Testis (tissue), 3 donors: ENCODE results near the gene SGTB. TPM values are rescaled to one million over a fixed set of nuclear protein-coding genes. Genes with fewer than 3 reads are reported as not detected.
A peak's percentile ranks its signal among the peaks of the same experiment; 100 is the strongest.
"Not testable (repeated sequence)": the region's sequence is repeated elsewhere in the genome, so short reads cannot be mapped to it uniquely, and the experiment has no call there.

Source experiments
- DNase-seq: peaks from one replicate; pipeline ENCODE4 v3.0.0-alpha.2; 2019
- H3K27ac ChIP-seq, 2 donors: fragments of 200-600 bp; sonication (generic); one replicate each; pipeline ENCODE4 v1.5.1; 2019
- H3K27me3 ChIP-seq: fragments of 200-600 bp; sonication (generic); one replicate; pipeline ENCODE4 v1.5.1; 2019
- H3K36me3 ChIP-seq: fragments of 200-600 bp; sonication (generic); one replicate; pipeline ENCODE4 v1.5.1; 2017; ENCODE audit warnings: low read depth; ENCODE audit errors: missing control alignments
- H3K4me1 ChIP-seq: fragments of 200-600 bp; sonication (generic); one replicate; pipeline ENCODE4 v1.5.1; 2019
- H3K4me3 ChIP-seq, 2 donors: fragments of 200-600 bp; sonication (generic); one replicate each; pipeline ENCODE4 v1.5.1; 2017 to 2019
- H3K9me3 ChIP-seq: fragments of 200-600 bp; sonication (generic); one replicate; pipeline ENCODE4 v1.5.1; 2017
- CTCF ChIP-seq, 3 experiments: fragments of 450-650 bp in 2 of 3; fragments of 200-600 bp in 1 of 3; sonication (generic) in 1 of 3; IDR thresholded peaks; one replicate each; pipeline ENCODE4 v1.5.1; 2016 to 2019; ENCODE audit warnings: antibody characterized with exemption in 3 of 3, mild to moderate bottlenecking in 2 of 3, moderate library complexity in 1 of 3
- POLR2A ChIP-seq: fragments of 450-650 bp; IDR thresholded peaks from one replicate; pipeline ENCODE4 v1.6.1; 2017; ENCODE audit warnings: antibody characterized with exemption, mild to moderate bottlenecking, moderate library complexity
- WGBS, 2 donors: methylation state at CpG; one replicate each; pipeline ENCODE4 v1.1.5; 2018; 5-methylcytosine and 5-hydroxymethylcytosine counted together
- intact Hi-C: fragments of 100-400 bp; cut with DNase I; formaldehyde crosslinking; loops from one replicate; pipeline ENCODE4 v1.15.1; 2023; ENCODE audit warnings: low total_unique reads
- polyA plus RNA-seq: library from polyadenylated mRNA; stranded (reverse); fragments of 350-450 nt; fragmentation: Illumina TruSeq; extraction: RNeasy Lipid Tissue Mini Kit (QIAGEN cat#74804); gene quantifications from one replicate; pipeline ENCODE4 v1.2.3, GENCODE V29; 2014; ENCODE audit warnings: low read depth, low replicate concordance; ENCODE audit not compliant: insufficient read depth
- total RNA-seq, 2 donors: library from RNA; depleted of rRNA; stranded (reverse); fragments of >200 nt; gene quantifications; one replicate each; pipeline ENCODE4 v1.2.3, GENCODE V29; 2016

The SGTB gene
- total and polyA plus RNA-seq, 3 donors from 2014 or later = 2.3 to 4.5 (median 3.8) TPM

GRCh38 chr5:65624025-65624570, 97.8 kb downstream of the SGTB start, which contains the start of gene TRIM23:
Gene TRIM23 (minus strand): TSS chr5:65624333. CDS start chr5:65624274, 59 bp downstream.
- peak within 1 kb of the TSS; percentile 92 to 95 for H3K4me3 ChIP-seq
- intact Hi-C loops = no loop called here
- TF ChIP-seq POLR2A (no peak), CTCF (IDR thresholded peaks at IDR 0.05) (no peak)
- peak within 1 kb of the TSS; percentile 87 to 93 for H3K27ac ChIP-seq
- peak; percentile 95 for DNase-seq
- WGBS, 2 donors = 0 to 1% methylated on average over 25 to 32 of the region's 32 CpGs
- H3K4me1 ChIP-seq = peaks cover 19% of the 10 kb centered on the region
- no peaks in the 10 kb centered on the region for H3K27me3 ChIP-seq
- no peaks in the 10 kb centered on the region for H3K9me3 ChIP-seq
- no peaks in the 10 kb centered on the region for H3K36me3 ChIP-seq

- Histone ChIP-seq H3K27me3 (no peaks in the 10 kb centered on the region), H3K4me3 (peak overlapping the region; percentile 92 to 95), H3K9me3 (no peaks in the 10 kb centered on the region), H3K4me1 (peaks cover 19% of the 10 kb centered on the region), H3K36me3 (no peaks in the 10 kb centered on the region), H3K27ac (peak overlapping the region; percentile 87 to 93)
- intact Hi-C loops = no loop called here
- DNase-seq = no peak
- 2% methylated on average over 9 of the region's 9 CpGs for WGBS, 2 donors
- TF ChIP-seq CTCF (IDR thresholded peaks at IDR 0.05) = no peak
- no peak for TF ChIP-seq POLR2A
These were observed 98.4 kb downstream of the SGTB start for GRCh38 chr5:65623482-65623881.

DNA sequence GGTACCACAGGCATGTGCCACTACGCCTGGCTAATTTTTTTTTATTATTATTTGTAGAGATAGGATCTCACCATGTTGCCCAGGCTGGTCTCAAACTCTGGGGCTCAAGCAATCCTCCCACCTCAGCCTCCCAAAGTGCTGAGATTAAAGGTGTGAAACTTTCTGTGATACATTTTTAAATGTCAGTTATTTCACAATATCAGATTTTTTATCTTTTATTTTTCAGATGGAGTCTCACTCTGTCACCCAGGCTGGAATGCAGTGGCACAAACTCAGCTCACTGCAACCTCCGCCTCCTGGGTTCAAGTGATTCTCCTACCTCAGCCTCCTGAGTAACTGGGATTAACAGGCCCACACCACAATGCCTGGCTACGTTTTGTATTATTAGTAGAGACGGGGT, 99.9 kb downstream of the SGTB start:
- H3K27me3 ChIP-seq, DNase-seq, H3K9me3 ChIP-seq, H3K36me3 ChIP-seq, intact Hi-C loops, H3K4me3 ChIP-seq, H3K27ac ChIP-seq: not testable (repeated sequence)
- whole genome bisulfite sequencing, 2 donors = 66 to 73% methylated on average over 4 of the region's 4 CpGs
- peaks cover 19% of the 10 kb centered on the region for H3K4me1 ChIP-seq

DNA sequence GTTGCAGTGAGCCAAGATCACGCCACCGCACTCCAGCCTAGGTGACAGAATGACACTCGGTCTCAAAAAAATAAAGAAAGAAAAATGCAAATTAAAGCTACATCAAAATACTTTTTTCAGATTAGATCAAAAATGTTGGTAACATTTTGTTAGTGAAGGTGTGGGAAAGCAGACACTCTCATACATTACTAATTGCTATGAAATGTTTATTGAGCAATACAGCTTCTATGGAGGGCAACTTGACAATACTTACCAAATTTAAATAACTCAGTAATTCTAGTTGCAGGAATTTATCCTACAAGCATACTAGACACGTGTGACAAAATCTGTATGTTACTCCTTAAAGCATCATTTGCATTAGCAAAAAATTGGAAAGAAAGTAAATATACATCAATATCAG, 101.9 kb downstream of the SGTB start:
- DNase-seq = no peak
- no peak overlapping the region for H3K27ac ChIP-seq
- WGBS, 2 donors = 83 to 88% methylated on average over 4 of the region's 4 CpGs
- no peaks in the 10 kb centered on the region for H3K9me3 ChIP-seq
- no peaks in the 10 kb centered on the region for H3K36me3 ChIP-seq
- no peak for TF ChIP-seq CTCF (IDR thresholded peaks at IDR 0.05)
- H3K4me3 ChIP-seq = no peak overlapping the region
- H3K4me1 ChIP-seq = peaks cover 15% of the 10 kb centered on the region
- intact Hi-C loops = no loop called here
- peaks cover 3% of the 10 kb centered on the region for H3K27me3 ChIP-seq

Other genes starting within 250 kb of the SGTB start
- 10 to 100 TPM; 25.5 to 43.1 TPM for gene ADAMTS6, start 240.2 kb downstream of the SGTB start, total RNA-seq
- 4.1 TPM for gene ADAMTS6, start 240.2 kb downstream of the SGTB start, polyA plus RNA-seq
- 10 to 100 TPM; 17.0 to 45.9 TPM for gene CENPK, start 158.9 kb downstream of the SGTB start, total RNA-seq
- gene CENPK, start 158.9 kb downstream of the SGTB start, polyA plus RNA-seq = 12.5 TPM
- gene PPWD1, start 158.8 kb downstream of the SGTB start, total RNA-seq = 10 to 100 TPM; 60.3 to 74.3 TPM
- gene PPWD1, start 158.8 kb downstream of the SGTB start, polyA plus RNA-seq = 32.9 TPM
- 10 to 100 TPM; 23.9 to 24.8 TPM for gene TRIM23, start 97.8 kb downstream of the SGTB start, total RNA-seq
- 11.0 TPM for gene TRIM23, start 97.8 kb downstream of the SGTB start, polyA plus RNA-seq
- 1 to 10 TPM; 3.0 to 4.6 TPM for gene SHLD3, start 97.1 kb downstream of the SGTB start, total RNA-seq
- gene SHLD3, start 97.1 kb downstream of the SGTB start, polyA plus RNA-seq = 3.5 TPM
- 10 to 100 TPM; 17.3 to 18.9 TPM for gene TRAPPC13, start 97.1 kb downstream of the SGTB start, total RNA-seq
- 22.1 TPM for gene TRAPPC13, start 97.1 kb downstream of the SGTB start, polyA plus RNA-seq
- gene NLN, start 96 bp upstream of the SGTB start, total RNA-seq = 10 to 100 TPM in 1 of 2 donors, 1 to 10 TPM in 1; 8.1 to 10.1 TPM
- gene NLN, start 96 bp upstream of the SGTB start, polyA plus RNA-seq = 6.4 TPM
- gene ERBIN, start 204.5 kb upstream of the SGTB start, total RNA-seq = 10 to 100 TPM; 79.8 to 98.3 TPM
- gene ERBIN, start 204.5 kb upstream of the SGTB start, polyA plus RNA-seq = 45.7 TPM